H1 (cell line): ENCODE results near the gene RBM26. TPM values are rescaled to one million over a fixed set of nuclear protein-coding genes. Genes with fewer than 3 reads are reported as not detected.

Experiments used
- CTCF ChIA-PET: fragments of 300-600 bp; sonication (Branson Sonifier 250); formaldehyde crosslinking; loops from one replicate; lab custom pipeline; 2021; ENCODE audit not compliant: partially characterized antibody; lab: Charles Lee
- POLR2A ChIA-PET: fragments of 300-600 bp; sonication (Branson Sonifier 250); formaldehyde crosslinking; loops from one replicate; lab custom pipeline; 2021; ENCODE audit warnings: inconsistent platforms; ENCODE audit not compliant: partially characterized antibody; lab: Charles Lee
- DNase-seq, 2 experiments: peaks; one replicate each; pipeline versions ENCODE4 v3.0.0 to v3.0.0-alpha.2; 2010 to 2022; ENCODE audit warnings: low spot score in 2 of 2, low read depth in 1 of 2, mixed read lengths in 1 of 2
- FAIRE-seq: peaks from 2 replicates; lab custom pipeline; 2011; peaks lifted over from hg19 to GRCh38; lab: Jason Lieb, UNC
- H2AFZ ChIP-seq: 2 replicates; pipeline ENCODE4 v1.8.1; 2012; ENCODE audit warnings: low read length, inconsistent platforms
- H2AK5ac ChIP-seq: 2 replicates; pipeline ENCODE4 v1.6.1; 2013; ENCODE audit warnings: low read depth, low read length
- H2BK120ac ChIP-seq: replicated peaks from 2 replicates; pipeline ENCODE3; 2013; ENCODE audit warnings: low read depth, low read length, inconsistent platforms
- H2BK12ac ChIP-seq: 2 replicates; pipeline ENCODE4 v1.6.1; 2013; ENCODE audit warnings: low read depth, low read length
- H2BK15ac ChIP-seq: 2 replicates; pipeline ENCODE4 v1.6.1; 2013; ENCODE audit warnings: low read length
- H2BK20ac ChIP-seq: 2 replicates; pipeline ENCODE4 v1.6.1; 2013; ENCODE audit warnings: low read length
- H2BK5ac ChIP-seq: 2 replicates; pipeline ENCODE4 v1.6.1; 2013; ENCODE audit warnings: low read depth, low read length
- H3K14ac ChIP-seq: 2 replicates; pipeline ENCODE4 v1.6.1; 2013; ENCODE audit warnings: inconsistent platforms; ENCODE audit not compliant: insufficient read length
- H3K18ac ChIP-seq: 2 replicates; pipeline ENCODE4 v1.6.1; 2013; ENCODE audit warnings: low read length; ENCODE audit errors: extremely low read depth
- H3K23ac ChIP-seq: 2 replicates; pipeline ENCODE4 v1.6.1; 2013; ENCODE audit warnings: inconsistent platforms; ENCODE audit not compliant: insufficient read length
- H3K23me2 ChIP-seq: 2 replicates; pipeline ENCODE4 v1.6.1; 2013; ENCODE audit warnings: low read depth, low read length
- H3K27ac ChIP-seq: 2 replicates; pipeline ENCODE4 v1.6.1; 2011; ENCODE audit warnings: low read depth, low read length, inconsistent platforms
- H3K27me3 ChIP-seq, 4 experiments: replicated peaks in 1 of 4; 1 replicate in 1 of 4; 2 replicates in 3 of 4; pipeline versions ENCODE4 v1.6.1 to v1.8.1; 2011 to 2013; ENCODE audit warnings: low read length in 3 of 4, mild to moderate bottlenecking in 3 of 4, inconsistent platforms in 2 of 4, mixed read lengths in 2 of 4, moderate library complexity in 1 of 4; ENCODE audit not compliant: control insufficient read depth in 3 of 4, insufficient read depth in 3 of 4; ENCODE audit errors: extremely low read depth in 1 of 4
- H3K36me3 ChIP-seq, 4 experiments: 2 replicates each; pipeline versions ENCODE4 v1.6.1 to v1.8.1; 2011 to 2013; ENCODE audit warnings: mild to moderate bottlenecking in 4 of 4, low read length in 3 of 4, moderate library complexity in 2 of 4, control low read depth in 1 of 4, inconsistent platforms in 1 of 4; ENCODE audit not compliant: insufficient read depth in 4 of 4, control insufficient read depth in 2 of 4
- H3K4ac ChIP-seq: replicated peaks from 2 replicates; pipeline ENCODE3; 2013; ENCODE audit warnings: low read length, low read depth, mixed read lengths, inconsistent platforms; ENCODE audit not compliant: insufficient read length
- H3K4me1 ChIP-seq, 4 experiments: replicated peaks in 1 of 4; 1 replicate in 1 of 4; 2 replicates in 3 of 4; pipeline versions ENCODE4 v1.6.1 to v1.8.1; 2011 to 2013; ENCODE audit warnings: low read length in 3 of 4, inconsistent platforms in 2 of 4, mixed read lengths in 1 of 4; ENCODE audit not compliant: insufficient read depth in 4 of 4, control insufficient read depth in 3 of 4
- H3K4me2 ChIP-seq, 2 experiments: 2 replicates each; pipeline versions ENCODE4 v1.6.1 to v1.8.1; 2011 to 2013; ENCODE audit warnings: low read depth in 2 of 2, low read length in 2 of 2, control low read depth in 1 of 2, inconsistent platforms in 1 of 2, mild to moderate bottlenecking in 1 of 2; ENCODE audit not compliant: insufficient read depth in 1 of 2
- H3K4me3 ChIP-seq, 4 experiments: fragments of 200-600, 300-600 bp in 1 of 4; sonication (generic), shearing (Covaris generic), sonication (Bioruptor Twin) in 1 of 4; 2 replicates each; pipeline versions ENCODE4 v1.5.1 to v1.8.1; 2011 to 2016; ENCODE audit warnings: low read length in 4 of 4, low read depth in 3 of 4, control low read depth in 2 of 4, inconsistent platforms in 2 of 4, mild to moderate bottlenecking in 2 of 4, mixed read lengths in 1 of 4, moderate library complexity in 1 of 4; ENCODE audit not compliant: insufficient read depth in 2 of 4; ENCODE audit errors: extremely low read depth in 1 of 4
- H3K56ac ChIP-seq: replicated peaks from 2 replicates; pipeline ENCODE3; 2013; ENCODE audit warnings: low read depth, mild to moderate bottlenecking, mixed read lengths, low read length, inconsistent platforms; ENCODE audit not compliant: insufficient read length
- H3K79me1 ChIP-seq: 2 replicates; pipeline ENCODE4 v1.6.1; 2013; ENCODE audit warnings: low read depth, low read length, control low read depth
- H3K79me2 ChIP-seq, 2 experiments: 2 replicates each; pipeline versions ENCODE4 v1.6.1 to v1.8.1; 2012 to 2013; ENCODE audit warnings: low read length in 2 of 2, mild to moderate bottlenecking in 2 of 2, inconsistent platforms in 1 of 2; ENCODE audit not compliant: insufficient read depth in 2 of 2, control insufficient read depth in 1 of 2
- H3K9ac ChIP-seq, 4 experiments: replicated peaks in 1 of 4; 1 replicate in 1 of 4; 2 replicates in 3 of 4; pipeline versions ENCODE4 v1.6.1 to v1.8.1; 2011 to 2013; ENCODE audit warnings: low read depth in 3 of 4, low read length in 3 of 4, control low read depth in 2 of 4, mild to moderate bottlenecking in 2 of 4, moderate library complexity in 2 of 4, inconsistent platforms in 1 of 4; ENCODE audit errors: extremely low read depth in 1 of 4
- H3K9me3 ChIP-seq, 2 experiments: 2 replicates each; pipeline versions ENCODE4 v1.6.1 to v1.8.1; 2012 to 2013; ENCODE audit warnings: mild to moderate bottlenecking in 2 of 2, moderate library complexity in 2 of 2, control low read depth in 1 of 2, inconsistent platforms in 1 of 2, low read depth in 1 of 2, low read length in 1 of 2, mixed read lengths in 1 of 2; ENCODE audit not compliant: insufficient read depth in 2 of 2
- H4K20me1 ChIP-seq, 2 experiments: replicated peaks in 1 of 2; 2 replicates each; pipeline versions ENCODE3 to v1.8.1; 2011 to 2013; ENCODE audit warnings: inconsistent platforms in 2 of 2, low read length in 2 of 2, mild to moderate bottlenecking in 1 of 2; ENCODE audit not compliant: insufficient read depth in 2 of 2, control insufficient read depth in 1 of 2
- H4K5ac ChIP-seq: 2 replicates; pipeline ENCODE4 v1.6.1; 2013; ENCODE audit warnings: low read length, low read depth, mixed read lengths, inconsistent platforms; ENCODE audit not compliant: insufficient read length
- H4K8ac ChIP-seq: 2 replicates; pipeline ENCODE4 v1.8.0; 2013; ENCODE audit warnings: mild to moderate bottlenecking, moderate library complexity, low read length, inconsistent platforms; ENCODE audit not compliant: insufficient read depth; ENCODE audit errors: extremely low read depth
- H4K91ac ChIP-seq: replicated peaks from 2 replicates; pipeline ENCODE3; 2013; ENCODE audit warnings: low read length, mixed read lengths, inconsistent platforms; ENCODE audit not compliant: insufficient read length
- BRCA1 ChIP-seq: IDR thresholded peaks from 2 replicates; pipeline ENCODE4 v1.6.1; 2012; ENCODE audit warnings: low read depth, low read length, improper control_type of control experiment
- CBX5 ChIP-seq: fragments of 300-800, 300-1000 bp; sonication (generic); IDR thresholded peaks from 2 replicates; pipeline ENCODE4 v1.7.1; 2016; ENCODE audit warnings: antibody characterized with exemption, low read length, low read depth
- HDAC2 ChIP-seq, 2 experiments: fragments of 300-600 bp in 1 of 2; sonication (generic) in 1 of 2; IDR thresholded peaks; 2 replicates each; pipeline ENCODE4 v1.6.1; 2011 to 2012; ENCODE audit warnings: low read depth in 2 of 2, low read length in 2 of 2, mild to moderate bottlenecking in 2 of 2, moderate library complexity in 2 of 2, borderline replicate concordance in 1 of 2, inconsistent platforms in 1 of 2
- HDAC6 ChIP-seq: IDR thresholded peaks from one replicate; pipeline ENCODE4 v1.7.1; 2012; ENCODE audit warnings: low read depth, mild to moderate bottlenecking, inconsistent platforms, low read length, moderate library complexity
- JUN ChIP-seq: IDR thresholded peaks from 2 replicates; pipeline ENCODE4 v1.6.1; 2011; ENCODE audit warnings: low read depth, mild to moderate bottlenecking, improper control_type of control experiment, low read length
- KDM5A ChIP-seq: fragments of 200-600 bp; IDR thresholded peaks from 2 replicates; pipeline ENCODE4 v1.7.1; 2012; ENCODE audit warnings: mild to moderate bottlenecking, low read length, inconsistent platforms, mixed read lengths
- RBBP5 ChIP-seq: IDR thresholded peaks from 2 replicates; pipeline ENCODE4 v1.7.1; 2012; ENCODE audit warnings: low read depth, mild to moderate bottlenecking, inconsistent platforms, low read length, moderate library complexity, borderline replicate concordance
- SIN3A ChIP-seq, 2 experiments: IDR thresholded peaks in 1 of 2; conservative IDR thresholded peaks in 1 of 2; 2 replicates each; pipeline ENCODE4 v1.6.1; 2011 to 2012; ENCODE audit warnings: low read length in 2 of 2, improper control_type of control experiment in 1 of 2, low read depth in 1 of 2, mild to moderate bottlenecking in 1 of 2
- SIRT6 ChIP-seq: IDR thresholded peaks from one replicate; pipeline ENCODE4 v1.7.1; 2012; ENCODE audit warnings: low read length, inconsistent platforms
- SP4 ChIP-seq: IDR thresholded peaks from 2 replicates; pipeline ENCODE4 v1.6.1; 2012; ENCODE audit warnings: low read length, inconsistent platforms
- TBP ChIP-seq: IDR thresholded peaks from 2 replicates; pipeline ENCODE4 v1.6.1; 2011; ENCODE audit warnings: low read depth, low read length, improper control_type of control experiment
- WGBS, 2 experiments: shearing (Covaris generic) in 1 of 2; methylation state at CpG; one replicate each; pipeline versions ENCODE4 v1.1.6 to v1.1.7; 2013 to 2015; ENCODE audit warnings: low lambda C conversion rate in 2 of 2, mixed read lengths in 2 of 2, inconsistent platforms in 1 of 2, low coverage in 1 of 2, missing lambda C conversion rate in 1 of 2; ENCODE audit not compliant: insufficient replicate concordance in 2 of 2, insufficient coverage in 1 of 2, insufficient read length in 1 of 2; ENCODE audit errors: extremely low coverage in 1 of 2, missing lambda C conversion rate in 1 of 2; 5-methylcytosine and 5-hydroxymethylcytosine counted together
- polyA plus RNA-seq, 7 experiments: library from polyadenylated mRNA; depleted of rRNA in 3 of 7; stranded (reverse) in 5 of 7; unstranded in 2 of 7; fragments of >200 nt in 5 of 7; fragments of 200-250 nt in 2 of 7; gene quantifications; 1 replicate in 5 of 7; 2 replicates in 1 of 7; 4 replicates in 1 of 7; pipeline versions ENCODE4 v1.2.1 to v1.2.3, GENCODE V29; 2011 to 2013; ENCODE audit warnings: missing spikeins in 2 of 7, mixed read lengths in 2 of 7
- total RNA-seq: library from RNA; stranded (reverse); fragmentation: NEBNext Ultra II Directional; extraction: Animal tissue kit (Norgen Biotek cat#: 25700); gene quantifications from 2 replicates; pipeline ENCODE4 v1.2.1, GENCODE V29; 2021
- TF ChIP-seq, protein P1 (sequence below): IDR thresholded peaks from 2 replicates; pipeline ENCODE4 v1.6.1; 2011; ENCODE audit warnings: low read depth, mild to moderate bottlenecking, low read length; ENCODE audit not compliant: insufficient read depth
- TF ChIP-seq, protein P2 (sequence below): IDR thresholded peaks from 2 replicates; pipeline ENCODE4 v1.6.1; 2012; ENCODE audit warnings: inconsistent platforms

Gene RBM26
- total and polyA plus RNA-seq, 2 of the 8 experiments (the other 6 are each of a cell fraction or from before 2014, with no cell fraction given) = 20.3 to 65.5 TPM

DNA sequence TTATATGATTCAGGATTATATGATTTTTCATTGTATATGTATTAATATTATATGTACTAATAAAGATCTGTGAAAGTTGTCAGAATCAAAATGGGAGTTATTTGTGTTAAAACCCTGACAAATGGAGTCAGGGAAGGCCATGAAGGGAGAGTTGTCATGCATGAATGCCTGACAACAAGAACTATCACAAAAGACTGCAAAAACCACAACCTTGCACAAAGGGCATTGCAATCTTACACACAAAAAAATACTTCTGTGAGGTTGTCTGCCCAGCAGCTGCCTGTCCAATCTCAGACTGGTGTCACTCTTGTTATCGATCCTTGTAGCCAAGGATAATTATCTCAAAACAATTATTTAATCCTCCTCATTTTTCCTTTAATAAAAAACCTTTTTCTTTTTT, 21.2 kb upstream of the RBM26 start:
- Histone ChIP-seq H2BK20ac (no peak overlapping the region), H2AK5ac (no peak overlapping the region), H3K4me1 (no peaks in the 10 kb centered on the region), H4K5ac (no peak overlapping the region), H3K27me3 (no peaks in the 10 kb centered on the region), H3K9me3 (no peaks in the 10 kb centered on the region), H2BK5ac (no peak overlapping the region), H3K4ac (no peak overlapping the region), H3K56ac (no peak overlapping the region), H3K23me2 (no peaks in the 10 kb centered on the region), H3K79me1 (no peaks in the 10 kb centered on the region), H3K4me2 (no peak overlapping the region), H2AFZ (no peak overlapping the region), H3K18ac (no peak overlapping the region), H3K4me3 (no peak overlapping the region), H3K23ac (no peak overlapping the region), H3K36me3 (no peaks in the 10 kb centered on the region), H2BK120ac (no peak overlapping the region), H2BK12ac (no peak overlapping the region), H3K79me2 (no peaks in the 10 kb centered on the region), H4K20me1 (no peaks in the 10 kb centered on the region), H3K14ac (no peak overlapping the region), H3K27ac (no peak overlapping the region), H4K8ac (no peak overlapping the region), H2BK15ac (no peak overlapping the region), H3K9ac (no peak overlapping the region), H4K91ac (no peak overlapping the region)
- POLR2A ChIA-PET = no interaction called here
- DNase-seq (no peak), FAIRE-seq (no peak)
- CTCF ChIA-PET = interaction anchor here (1.1 to 1.7 kb wide), 2 partner anchors 12 to 32 kb away, joined by 3 to 6 read pairs; no protein-coding TSS in a partner anchor
- WGBS, 2 experiments = 88% methylated on average over 1 of the region's 1 CpG; no CpG with 5 or more reads in 1 of the 2 experiments
- TF ChIP-seq KDM5A (no peak), SIN3A (conservative IDR thresholded peaks at IDR 0.05 in 1 of 2, IDR thresholded peaks at IDR 0.05 in 1 of 2; ENCODE audit: low read depth in 1 of 2, low read length in 2 of 2) (no peak), TBP (no peak), HDAC6 (no peak), SP4 (no peak), HDAC2 (IDR thresholded peaks at IDR 0.05; ENCODE audit: borderline replicate concordance in 1 of 2, low read depth in 2 of 2, low read length in 2 of 2) (no peak), SIRT6 (no peak), JUN (no peak), CBX5 (no peak), BRCA1 (no peak), RBBP5 (no peak)
- TF ChIP-seq, protein P1, sequence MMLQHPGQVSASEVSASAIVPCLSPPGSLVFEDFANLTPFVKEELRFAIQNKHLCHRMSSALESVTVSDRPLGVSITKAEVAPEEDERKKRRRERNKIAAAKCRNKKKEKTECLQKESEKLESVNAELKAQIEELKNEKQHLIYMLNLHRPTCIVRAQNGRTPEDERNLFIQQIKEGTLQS = no peak
- TF ChIP-seq, protein P2, sequence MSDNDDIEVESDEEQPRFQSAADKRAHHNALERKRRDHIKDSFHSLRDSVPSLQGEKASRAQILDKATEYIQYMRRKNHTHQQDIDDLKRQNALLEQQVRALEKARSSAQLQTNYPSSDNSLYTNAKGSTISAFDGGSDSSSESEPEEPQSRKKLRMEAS = no peak
